Endothelial cell of umbilical vein (primary cell): ENCODE results near the gene ATP2B2. TPM values are rescaled to one million over a fixed set of nuclear protein-coding genes. Genes with fewer than 3 reads are reported as not detected.

Experiments
- BruUV-seq: library from RNA; stranded (reverse); fragments of 400-500 nt; replicated peaks from 2 replicates; lab custom pipeline; 2021; lab: Mats Ljungman, UMichigan
- CTCF ChIA-PET: fragments of 300-600, 350-600 bp; sonication (Branson Sonifier 250); formaldehyde crosslinking; loops from one replicate; lab custom pipeline; 2021; ENCODE audit warnings: antibody characterized with exemption, inconsistent platforms; lab: Charles Lee
- POLR2A ChIA-PET: fragments of 300-600, 350-600 bp; sonication (Branson Sonifier 250); formaldehyde crosslinking; loops from one replicate; lab custom pipeline; 2021; ENCODE audit warnings: antibody characterized with exemption, inconsistent platforms; lab: Charles Lee
- DNase-seq: peaks from one replicate; pipeline ENCODE4 v3.0.0-alpha.2; 2011; ENCODE audit warnings: low read depth, low spot score
- FAIRE-seq: peaks from 2 replicates; lab custom pipeline; 2011; peaks lifted over from hg19 to GRCh38; lab: Jason Lieb, UNC
- H2AFZ ChIP-seq: 2 replicates; pipeline ENCODE4 v1.6.0; 2012; ENCODE audit warnings: low read depth, low read length, control low read depth, inconsistent platforms
- H3K27ac ChIP-seq: 2 replicates; pipeline ENCODE4 v1.5.1; 2011; ENCODE audit warnings: low read depth, mild to moderate bottlenecking, control low read depth, low read length, moderate library complexity; ENCODE audit not compliant: insufficient read depth
- H3K27me3 ChIP-seq, 2 experiments: 2 replicates each; pipeline versions ENCODE4 v1.6.0 to v1.6.1; 2011; ENCODE audit warnings: low read length in 2 of 2, mixed read lengths in 1 of 2; ENCODE audit not compliant: control insufficient read depth in 2 of 2, insufficient read depth in 2 of 2
- H3K36me3 ChIP-seq, 2 experiments: 2 replicates in 1 of 2; 3 replicates in 1 of 2; pipeline ENCODE4 v1.5.1; 2011; ENCODE audit warnings: low read length in 2 of 2, mild to moderate bottlenecking in 1 of 2, moderate library complexity in 1 of 2; ENCODE audit not compliant: control insufficient read depth in 2 of 2, insufficient read depth in 2 of 2; ENCODE audit errors: extremely low read depth in 1 of 2
- H3K4me1 ChIP-seq: 3 replicates; pipeline ENCODE4 v1.5.1; 2011; ENCODE audit warnings: mild to moderate bottlenecking, low read length; ENCODE audit not compliant: control insufficient read depth, insufficient read depth; ENCODE audit errors: extremely low read depth
- H3K4me2 ChIP-seq: 2 replicates; pipeline ENCODE4 v1.6.1; 2011; ENCODE audit warnings: low read length, control low read depth, mixed read lengths; ENCODE audit not compliant: insufficient read depth
- H3K4me3 ChIP-seq, 3 experiments: fragments of 200-600 bp in 1 of 3; sonication (generic), shearing (Covaris generic) in 1 of 3; replicated peaks in 1 of 3; 2 replicates each; pipeline ENCODE4 v1.5.1; 2011 to 2016; ENCODE audit warnings: control low read depth in 3 of 3, low read length in 3 of 3, mild to moderate bottlenecking in 2 of 3, inconsistent platforms in 1 of 3, low read depth in 1 of 3, moderate library complexity in 1 of 3; ENCODE audit not compliant: insufficient read depth in 1 of 3
- H3K79me2 ChIP-seq: 2 replicates; pipeline ENCODE4 v1.6.0; 2012; ENCODE audit warnings: low read length, inconsistent platforms; ENCODE audit not compliant: control insufficient read depth, insufficient read depth
- H3K9ac ChIP-seq: replicated peaks from 2 replicates; pipeline ENCODE3; 2011; ENCODE audit warnings: low read length, control low read depth; ENCODE audit not compliant: insufficient read depth; ENCODE audit errors: extremely low read depth
- H3K9me1 ChIP-seq: replicated peaks from 3 replicates; pipeline ENCODE4 v1.6.0; 2011; ENCODE audit warnings: mild to moderate bottlenecking, low read length; ENCODE audit not compliant: control insufficient read depth, insufficient read depth; ENCODE audit errors: extremely low read depth
- H3K9me3 ChIP-seq: replicated peaks from 2 replicates; pipeline ENCODE4 v1.5.1; 2012; ENCODE audit warnings: low read length, inconsistent platforms; ENCODE audit not compliant: control insufficient read depth, insufficient read depth
- H4K20me1 ChIP-seq: replicated peaks from 2 replicates; pipeline ENCODE3; 2011; ENCODE audit warnings: mild to moderate bottlenecking, low read length; ENCODE audit not compliant: control insufficient read depth, insufficient read depth; ENCODE audit errors: extremely low read depth
- EZH2 ChIP-seq: IDR thresholded peaks from 2 replicates; pipeline ENCODE4 v1.6.1; 2012; ENCODE audit warnings: borderline replicate concordance, low read depth, mild to moderate bottlenecking, moderate library complexity, low read length, inconsistent platforms; ENCODE audit not compliant: severe bottlenecking
- FOS ChIP-seq: IDR thresholded peaks from 2 replicates; pipeline ENCODE4 v1.6.1; 2011; ENCODE audit warnings: mild to moderate bottlenecking, low read length, moderate library complexity, borderline replicate concordance; ENCODE audit not compliant: insufficient read depth
- GATA2 ChIP-seq: IDR thresholded peaks from 2 replicates; pipeline ENCODE4 v1.7.0; 2011; ENCODE audit warnings: low read depth, mild to moderate bottlenecking, moderate library complexity, mixed read lengths, low read length; ENCODE audit not compliant: insufficient read length, insufficient read depth
- JUN ChIP-seq: IDR thresholded peaks from 2 replicates; pipeline ENCODE4 v1.6.1; 2011; ENCODE audit warnings: borderline replicate concordance, low read depth; ENCODE audit not compliant: insufficient read length, insufficient read depth
- MAX ChIP-seq: IDR thresholded peaks from 2 replicates; pipeline ENCODE4 v1.6.1; 2011; ENCODE audit not compliant: insufficient read depth, insufficient read length
- MYC ChIP-seq: IDR thresholded peaks from one replicate; pipeline ENCODE4 v1.6.1; 2011; ENCODE audit warnings: mild to moderate bottlenecking, low read depth, low read length
- POLR2A ChIP-seq: IDR thresholded peaks from 2 replicates; pipeline ENCODE4 v1.6.1; 2012; ENCODE audit warnings: low read depth, mild to moderate bottlenecking, control low read depth, low read length
- POLR2AphosphoS5 ChIP-seq: IDR thresholded peaks from 2 replicates; pipeline ENCODE4 v1.6.1; 2012; ENCODE audit warnings: low read depth, mild to moderate bottlenecking, control low read depth, low read length, moderate library complexity; ENCODE audit not compliant: insufficient read depth
- dilution Hi-C: fragments of 300-500 bp; cut with MboI; formaldehyde crosslinking; loops from one replicate; pipeline ENCODE4 v1.15.0; 2019; ENCODE audit warnings: low sequenced_read_pairs; ENCODE audit not compliant: extremely low pct_ligation_motif_present
- intact Hi-C: fragments of 100-400 bp; cut with micrococcal nuclease; formaldehyde crosslinking; loops from one replicate; pipeline ENCODE4 v1.10.0; 2022
- polyA plus RNA-seq, 4 experiments: library from polyadenylated mRNA; depleted of rRNA in 3 of 4; stranded (reverse) in 3 of 4; unstranded in 1 of 4; fragments of >200 nt; gene quantifications; 2 replicates each; pipeline versions ENCODE4 v1.2.1 to v1.2.3, GENCODE V29; 2011 to 2012; ENCODE audit warnings: missing spikeins in 1 of 4
- total RNA-seq: library from RNA; stranded (reverse); gene quantifications from 2 replicates; pipeline ENCODE4 v1.2.3, GENCODE V29; 2021
- TF ChIP-seq, protein P1 (sequence below), 2 donors: IDR thresholded peaks; 1 replicate in 1 of 2; 2 replicates in 1 of 2; pipeline ENCODE4 v1.5.1; 2011; ENCODE audit warnings: low read length in 2 of 2, mild to moderate bottlenecking in 2 of 2, moderate library complexity in 2 of 2, control low read depth in 1 of 2, inconsistent platforms in 1 of 2, low read depth in 1 of 2; ENCODE audit not compliant: insufficient read depth in 1 of 2; ENCODE audit errors: extremely low read depth in 1 of 2

ATP2B2 gene
- total and polyA plus RNA-seq, 2 donors (not counting 3 experiments of a cell fraction or from before 2014, with no cell fraction given): not detected

GRCh38 chr3:10455545-10455914 lies 49.9 kb downstream of the ATP2B2 start:
- intact Hi-C loops (no loop called here), dilution Hi-C loops (no loop called here)
- Histone ChIP-seq H3K79me2 (no peaks in the 10 kb centered on the region), H3K36me3 (no peaks in the 10 kb centered on the region), H2AFZ (no peak overlapping the region), H3K9me3 (no peaks in the 10 kb centered on the region), H3K9ac (no peak overlapping the region), H3K9me1 (no peaks in the 10 kb centered on the region), H3K4me3 (no peak overlapping the region), H3K27me3 (no peaks in the 10 kb centered on the region), H3K4me1 (no peaks in the 10 kb centered on the region), H3K27ac (no peak overlapping the region), H4K20me1 (no peaks in the 10 kb centered on the region), H3K4me2 (no peak overlapping the region)
- DNase-seq (no peak), FAIRE-seq (no peak)
- TF ChIP-seq POLR2A (no peak), MAX (no peak)
- BruUV-seq: no TSS peak
- ChIA-PET CTCF (no interaction called here), POLR2A (no interaction called here)

- H3K27ac ChIP-seq: no peak overlapping the region
- H3K4me1 ChIP-seq: no peaks in the 10 kb centered on the region
- no peaks in the 10 kb centered on the region for H3K27me3 ChIP-seq
- H3K79me2 ChIP-seq: no peaks in the 10 kb centered on the region
- dilution Hi-C loops (no loop called here), intact Hi-C loops (no loop called here)
- POLR2A ChIA-PET: no interaction called here
- H3K4me2 ChIP-seq: no peak overlapping the region
- no peaks in the 10 kb centered on the region for H4K20me1 ChIP-seq
- H3K36me3 ChIP-seq: no peaks in the 10 kb centered on the region
- no peak for FAIRE-seq
- no peak overlapping the region for H2AFZ ChIP-seq
- DNase-seq: no peak
- H3K9ac ChIP-seq: no peak overlapping the region
- H3K4me3 ChIP-seq: no peak overlapping the region
- no peaks in the 10 kb centered on the region for H3K9me1 ChIP-seq
- CTCF ChIA-PET: no interaction called here
- no TSS peak for BruUV-seq
- H3K9me3 ChIP-seq: no peaks in the 10 kb centered on the region
- TF ChIP-seq MYC: no peak
- TF ChIP-seq, protein P1, sequence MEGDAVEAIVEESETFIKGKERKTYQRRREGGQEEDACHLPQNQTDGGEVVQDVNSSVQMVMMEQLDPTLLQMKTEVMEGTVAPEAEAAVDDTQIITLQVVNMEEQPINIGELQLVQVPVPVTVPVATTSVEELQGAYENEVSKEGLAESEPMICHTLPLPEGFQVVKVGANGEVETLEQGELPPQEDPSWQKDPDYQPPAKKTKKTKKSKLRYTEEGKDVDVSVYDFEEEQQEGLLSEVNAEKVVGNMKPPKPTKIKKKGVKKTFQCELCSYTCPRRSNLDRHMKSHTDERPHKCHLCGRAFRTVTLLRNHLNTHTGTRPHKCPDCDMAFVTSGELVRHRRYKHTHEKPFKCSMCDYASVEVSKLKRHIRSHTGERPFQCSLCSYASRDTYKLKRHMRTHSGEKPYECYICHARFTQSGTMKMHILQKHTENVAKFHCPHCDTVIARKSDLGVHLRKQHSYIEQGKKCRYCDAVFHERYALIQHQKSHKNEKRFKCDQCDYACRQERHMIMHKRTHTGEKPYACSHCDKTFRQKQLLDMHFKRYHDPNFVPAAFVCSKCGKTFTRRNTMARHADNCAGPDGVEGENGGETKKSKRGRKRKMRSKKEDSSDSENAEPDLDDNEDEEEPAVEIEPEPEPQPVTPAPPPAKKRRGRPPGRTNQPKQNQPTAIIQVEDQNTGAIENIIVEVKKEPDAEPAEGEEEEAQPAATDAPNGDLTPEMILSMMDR (IDR thresholded peaks at IDR 0.05; ENCODE audit: extremely low read depth in 1 of 2, insufficient read depth in 1 of 2, low read depth in 1 of 2, low read length in 2 of 2): no peak
- no peak for TF ChIP-seq JUN
- no peak for TF ChIP-seq GATA2
- no peak for TF ChIP-seq POLR2AphosphoS5
- no peak for TF ChIP-seq EZH2
- TF ChIP-seq FOS: no peak
- TF ChIP-seq MAX: no peak
- no peak for TF ChIP-seq POLR2A
Observed at GRCh38 chr3:10454907-10455544, 50.4 kb downstream of the ATP2B2 start.
